Neuronal stem cell (in vitro differentiated cells): ENCODE measurements around the gene CLDN6.
A peak's percentile ranks its signal among the peaks of the same experiment; 100 is the strongest.
"Not testable (repeated sequence)": the region's sequence is repeated elsewhere in the genome, so short reads cannot be mapped to it uniquely, and the experiment has no call there.

Experiments
- DNase-seq: peaks from one replicate; pipeline ENCODE4 v3.0.0-alpha.2; 2013; ENCODE audit warnings: low spot score
- H2AFZ ChIP-seq: one replicate; pipeline ENCODE4 v1.6.1; 2013; ENCODE audit warnings: mild to moderate bottlenecking, low read length, inconsistent platforms
- H2AK5ac ChIP-seq: 2 replicates; pipeline ENCODE4 v1.6.1; 2013; ENCODE audit warnings: low read depth, mild to moderate bottlenecking, inconsistent platforms, low read length, moderate library complexity, mixed read lengths
- H2BK120ac ChIP-seq: 2 replicates; pipeline ENCODE4 v1.6.1; 2013; ENCODE audit warnings: low read depth, mild to moderate bottlenecking, inconsistent platforms, low read length, moderate library complexity, mixed read lengths
- H2BK12ac ChIP-seq: one replicate; pipeline ENCODE4 v1.6.1; 2013; ENCODE audit warnings: low read length, inconsistent platforms
- H2BK15ac ChIP-seq: 2 replicates; pipeline ENCODE4 v1.6.1; 2013; ENCODE audit warnings: mild to moderate bottlenecking, low read length, inconsistent platforms, mixed read lengths
- H2BK5ac ChIP-seq: one replicate; pipeline ENCODE4 v1.6.1; 2013; ENCODE audit warnings: inconsistent platforms, mild to moderate bottlenecking, low read length, moderate library complexity
- H3K14ac ChIP-seq: one replicate; pipeline ENCODE4 v1.6.1; 2013; ENCODE audit warnings: low read length, inconsistent platforms
- H3K18ac ChIP-seq: 2 replicates; pipeline ENCODE4 v1.6.1; 2013; ENCODE audit warnings: low read length, inconsistent platforms
- H3K23ac ChIP-seq: 2 replicates; pipeline ENCODE4 v1.6.1; 2013; ENCODE audit warnings: low read depth, mild to moderate bottlenecking, mixed read lengths, low read length, inconsistent platforms; ENCODE audit not compliant: poor library complexity
- H3K27ac ChIP-seq: replicated peaks from 3 replicates; pipeline ENCODE4 v1.5.1; 2013; ENCODE audit warnings: low read length, inconsistent platforms
- H3K27me3 ChIP-seq, 3 experiments: 2 replicates each; pipeline ENCODE4 v1.6.1; 2013; ENCODE audit warnings: low read length in 3 of 3, mild to moderate bottlenecking in 2 of 3, inconsistent platforms in 1 of 3, low read depth in 1 of 3, mixed read lengths in 1 of 3, moderate library complexity in 1 of 3; ENCODE audit not compliant: control insufficient read depth in 3 of 3, insufficient read depth in 3 of 3
- H3K36me3 ChIP-seq, 2 donors: replicated peaks in 1 of 2; 2 replicates each; pipeline ENCODE4 v1.6.1; 2013; ENCODE audit warnings: low read length in 2 of 2; ENCODE audit not compliant: control insufficient read depth in 2 of 2, insufficient read depth in 2 of 2
- H3K4ac ChIP-seq: 2 replicates; pipeline ENCODE4 v1.6.1; 2013; ENCODE audit warnings: inconsistent platforms, mild to moderate bottlenecking, low read length, moderate library complexity
- H3K4me1 ChIP-seq, 2 donors: 1 replicate in 1 of 2; 2 replicates in 1 of 2; pipeline ENCODE4 v1.6.1; 2013; ENCODE audit warnings: low read length in 2 of 2, low read depth in 1 of 2; ENCODE audit not compliant: control insufficient read depth in 2 of 2, insufficient read depth in 1 of 2
- H3K4me2 ChIP-seq: one replicate; pipeline ENCODE4 v1.6.1; 2013; ENCODE audit warnings: mild to moderate bottlenecking, low read length, inconsistent platforms; ENCODE audit not compliant: insufficient read depth, poor library complexity, severe bottlenecking
- H3K4me3 ChIP-seq, 2 donors: 2 replicates each; pipeline ENCODE4 v1.5.1; 2013; ENCODE audit warnings: low read length in 2 of 2, mild to moderate bottlenecking in 2 of 2, inconsistent platforms in 1 of 2, moderate library complexity in 1 of 2
- H3K79me1 ChIP-seq: one replicate; pipeline ENCODE4 v1.6.1; 2013; ENCODE audit warnings: low read depth, mild to moderate bottlenecking, inconsistent platforms, low read length, moderate library complexity
- H3K9ac ChIP-seq: one replicate; pipeline ENCODE4 v1.6.1; 2013; ENCODE audit warnings: mild to moderate bottlenecking, low read depth, low read length, inconsistent platforms; ENCODE audit not compliant: poor library complexity
- H3K9me3 ChIP-seq, 2 donors: replicated peaks in 1 of 2; 2 replicates each; pipeline versions ENCODE3 to v1.6.1; 2013; ENCODE audit warnings: low read length in 2 of 2, mild to moderate bottlenecking in 2 of 2, inconsistent platforms in 1 of 2, low read depth in 1 of 2, mixed read lengths in 1 of 2, moderate library complexity in 1 of 2; ENCODE audit not compliant: control insufficient read depth in 2 of 2, insufficient read depth in 1 of 2
- H4K8ac ChIP-seq: one replicate; pipeline ENCODE4 v1.6.1; 2013; ENCODE audit warnings: low read depth, mild to moderate bottlenecking, inconsistent platforms, low read length, moderate library complexity
- H4K91ac ChIP-seq: one replicate; pipeline ENCODE4 v1.6.1; 2013; ENCODE audit warnings: low read length, low read depth, mild to moderate bottlenecking, inconsistent platforms; ENCODE audit not compliant: poor library complexity
- WGBS, 2 donors: extraction: QIAGEN DNeasy Blood & Tissue Kit; methylation state at CpG; one replicate each; pipeline ENCODE4 v1.1.7; 2013; ENCODE audit warnings: missing lambda C conversion rate in 2 of 2, mixed read lengths in 1 of 2; ENCODE audit not compliant: insufficient read length in 2 of 2, insufficient replicate concordance in 1 of 2; ENCODE audit errors: extremely low coverage in 2 of 2; 5-methylcytosine and 5-hydroxymethylcytosine counted together

Gene CLDN6

DNA sequence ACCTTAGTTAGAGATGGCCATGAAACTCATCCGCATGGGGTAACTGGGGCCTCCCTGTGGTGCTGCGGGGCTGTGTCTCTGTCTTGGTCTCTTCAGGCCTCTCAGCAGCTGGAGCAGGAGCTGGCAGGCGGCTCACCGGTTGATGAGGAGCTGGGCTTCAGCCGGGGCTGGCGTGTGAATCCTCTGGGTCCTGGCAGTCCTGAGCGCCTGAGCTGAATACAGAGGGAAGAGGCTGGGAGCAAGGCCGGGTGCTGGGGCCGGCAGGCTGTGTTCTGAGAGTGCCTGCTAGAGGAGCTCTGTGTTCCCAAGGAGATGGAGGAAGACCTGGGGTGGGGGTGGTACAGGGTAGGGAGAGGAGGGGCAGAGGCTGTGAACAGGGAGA is 37.7 kb upstream of the CLDN6 start:
- DNase-seq, H3K9me3 ChIP-seq, H2AK5ac ChIP-seq, H3K4me3 ChIP-seq, H3K79me1 ChIP-seq, H4K91ac ChIP-seq, H3K4me1 ChIP-seq, H3K9ac ChIP-seq, H2BK15ac ChIP-seq, H3K23ac ChIP-seq, H2BK12ac ChIP-seq, H3K27ac ChIP-seq, H2BK120ac ChIP-seq, H2BK5ac ChIP-seq, H3K14ac ChIP-seq, H3K4me2 ChIP-seq, H3K4ac ChIP-seq, H2AFZ ChIP-seq, H4K8ac ChIP-seq, H3K18ac ChIP-seq: not testable (repeated sequence)
- Histone ChIP-seq H3K36me3 (peaks cover 7 to 12% of the 10 kb centered on the region in 2 donors), H3K27me3 (peaks cover 0 to 17% (median 0%) of the 10 kb centered on the region in 3 experiments)
- no CpG with 5 or more reads among the region's 9 CpGs for WGBS, 2 donors

DNA sequence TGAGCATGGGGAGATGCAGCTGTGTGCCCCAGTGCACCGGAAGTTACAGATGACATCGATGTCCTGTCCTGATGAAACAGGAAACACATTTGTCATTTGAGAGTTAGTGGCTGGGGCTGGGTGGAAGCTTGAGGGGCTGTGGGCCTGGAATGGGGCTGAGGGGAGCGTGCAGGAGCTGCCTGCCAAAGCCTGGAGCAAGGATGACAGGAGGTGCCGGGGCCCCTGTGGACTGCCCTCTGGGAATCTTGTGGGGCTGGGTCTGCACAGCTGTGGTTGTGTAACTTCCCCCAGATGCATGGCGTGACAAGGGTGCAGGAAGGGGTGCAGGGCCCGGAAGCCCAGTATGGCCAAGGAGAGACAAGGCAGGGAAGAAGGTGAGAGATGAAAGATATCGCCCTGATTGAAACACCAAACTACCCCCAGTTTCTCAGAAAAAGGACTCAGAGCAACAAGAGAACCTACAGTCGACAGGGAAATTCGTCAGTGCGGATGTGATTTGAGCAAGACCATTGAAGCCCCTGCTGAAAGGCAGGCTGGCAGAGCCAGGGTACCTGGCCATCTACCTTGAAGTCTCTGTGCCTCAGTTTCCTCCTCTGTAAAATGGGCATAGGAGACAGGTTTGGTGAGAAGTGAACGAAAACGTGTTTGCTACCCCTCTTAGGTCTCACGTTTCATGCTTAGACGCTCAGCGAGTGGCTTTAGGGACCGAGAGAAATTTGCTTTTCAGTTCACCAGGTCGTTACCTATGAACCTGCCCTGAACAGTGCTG is 37.2 kb upstream of the CLDN6 start:
- Histone ChIP-seq H2BK12ac (no peak overlapping the region), H3K79me1 (peaks cover 1% of the 10 kb centered on the region), H2BK120ac (no peak overlapping the region), H2BK5ac (no peak overlapping the region), H2AK5ac (no peak overlapping the region), H3K4me3 (no peak overlapping the region), H3K4me1 (peaks cover 5 to 7% of the 10 kb centered on the region in 2 donors), H2AFZ (no peak overlapping the region), H2BK15ac (no peak overlapping the region), H4K8ac (peak overlapping the region; percentile 17), H3K4ac (no peak overlapping the region), H3K9me3 (peaks cover 0 to 2% of the 10 kb centered on the region in 2 donors), H4K91ac (no peak overlapping the region), H3K18ac (no peak overlapping the region), H3K14ac (no peak overlapping the region), H3K4me2 (no peak overlapping the region), H3K27me3 (peaks cover 0 to 18% (median 0%) of the 10 kb centered on the region in 3 experiments), H3K9ac (no peak overlapping the region), H3K27ac (no peak overlapping the region), H3K36me3 (peaks cover 7 to 12% of the 10 kb centered on the region in 2 donors), H3K23ac (no peak overlapping the region)
- DNase-seq: no peak
- WGBS, 2 donors: no CpG with 5 or more reads among the region's 17 CpGs

GRCh38 chr16:3053330-3053710 is 35.3 kb upstream of the CLDN6 start:
- not testable (repeated sequence) for H3K14ac ChIP-seq, H3K18ac ChIP-seq, H3K79me1 ChIP-seq, H3K9me3 ChIP-seq, H4K91ac ChIP-seq, H3K27ac ChIP-seq, H3K4ac ChIP-seq, H2BK12ac ChIP-seq, H3K4me2 ChIP-seq, H4K8ac ChIP-seq, H2BK120ac ChIP-seq, H2BK15ac ChIP-seq, H3K23ac ChIP-seq, H2BK5ac ChIP-seq, H2AK5ac ChIP-seq, H3K9ac ChIP-seq, DNase-seq, H3K4me1 ChIP-seq, H2AFZ ChIP-seq, H3K4me3 ChIP-seq
- Histone ChIP-seq H3K36me3 (peaks cover 7 to 12% of the 10 kb centered on the region in 2 donors), H3K27me3 (peaks cover 0 to 27% (median 5%) of the 10 kb centered on the region in 3 experiments)
- WGBS, 2 donors: no CpG with 5 or more reads among the region's 13 CpGs

- H3K23ac ChIP-seq, H4K8ac ChIP-seq, H3K14ac ChIP-seq, H2AK5ac ChIP-seq, H2BK120ac ChIP-seq, H3K9ac ChIP-seq, H4K91ac ChIP-seq, H2BK15ac ChIP-seq, H3K4me2 ChIP-seq, H3K9me3 ChIP-seq, H2AFZ ChIP-seq, H2BK5ac ChIP-seq, H2BK12ac ChIP-seq, H3K4me1 ChIP-seq, DNase-seq, H3K4me3 ChIP-seq, H3K4ac ChIP-seq, H3K18ac ChIP-seq, H3K79me1 ChIP-seq, H3K27ac ChIP-seq: not testable (repeated sequence)
- Histone ChIP-seq H3K27me3 (peaks cover 0 to 27% (median 9%) of the 10 kb centered on the region in 3 experiments), H3K36me3 (peaks cover 7 to 12% of the 10 kb centered on the region in 2 donors)
- no CpG with 5 or more reads among the region's 12 CpGs for WGBS, 2 donors
Measured at GRCh38 chr16:3052571-3053329, 34.8 kb upstream of the CLDN6 start.
